Measurements from ENCODE around the gene MVB12B.

DNA sequence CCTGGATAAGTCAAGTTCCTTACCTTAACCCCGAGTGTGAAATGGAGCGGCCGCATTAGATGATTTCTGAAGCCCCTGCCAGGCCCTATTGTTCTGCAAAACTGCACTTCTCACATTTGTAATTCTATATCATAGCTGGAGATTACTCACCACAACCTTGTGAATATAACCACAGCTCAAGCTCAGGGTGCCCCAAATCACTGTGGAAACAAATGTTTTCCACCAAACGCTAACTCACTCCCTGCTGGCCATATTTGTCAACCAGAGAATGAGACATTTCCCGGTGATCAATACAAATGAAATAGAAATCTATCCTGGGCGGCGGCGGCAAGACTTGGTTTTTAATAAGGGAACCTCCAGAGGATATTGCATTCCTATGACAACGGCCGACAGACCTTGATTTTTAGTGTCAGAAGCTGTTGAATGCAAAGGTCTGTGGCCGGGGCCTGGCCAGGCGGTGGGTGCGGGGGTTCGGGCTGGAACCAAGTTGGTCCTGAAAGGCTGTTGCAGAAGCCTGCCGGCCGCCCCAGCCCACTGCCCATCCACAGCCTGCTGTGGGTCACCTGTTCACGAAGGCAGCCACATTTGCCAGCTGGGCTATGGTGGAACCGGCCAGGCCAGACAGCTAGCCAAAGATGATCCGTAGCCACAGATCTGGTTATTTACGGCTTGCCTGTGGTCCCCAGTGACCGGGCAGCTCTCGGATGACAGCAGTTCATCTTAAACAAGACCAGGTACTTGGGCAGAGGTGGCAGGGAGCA is 193.2 kb downstream of the MVB12B start:
- no peak for TF ChIP-seq CTCF (IDR thresholded peaks at IDR 0.05; ENCODE audit: control extremely low read depth in 1 of 3, insufficient read depth in 1 of 3, low read depth in 1 of 3, low read length in 3 of 3)
- TF ChIP-seq EP300 (IDR thresholded peaks at IDR 0.05; ENCODE audit: borderline replicate concordance in 1 of 2, low read depth in 2 of 2, low read length in 2 of 2): no peak
- TF ChIP-seq MAX (IDR thresholded peaks at IDR 0.05): no peak
- no peak for TF ChIP-seq POLR2A (IDR thresholded peaks at IDR 0.05; ENCODE audit: control extremely low read depth in 1 of 2, low read depth in 2 of 2, low read length in 2 of 2)
- no peak for TF ChIP-seq CBX5 (IDR thresholded peaks at IDR 0.05; ENCODE audit: low read depth, low read length)
- TF ChIP-seq TCF12 (IDR thresholded peaks at IDR 0.05; ENCODE audit: low read depth, low read length): no peak
- no peak for TF ChIP-seq ZNF274 (IDR thresholded peaks at IDR 0.05; ENCODE audit: borderline replicate concordance, extremely low read depth, low read length)
- TF ChIP-seq, protein P1, sequence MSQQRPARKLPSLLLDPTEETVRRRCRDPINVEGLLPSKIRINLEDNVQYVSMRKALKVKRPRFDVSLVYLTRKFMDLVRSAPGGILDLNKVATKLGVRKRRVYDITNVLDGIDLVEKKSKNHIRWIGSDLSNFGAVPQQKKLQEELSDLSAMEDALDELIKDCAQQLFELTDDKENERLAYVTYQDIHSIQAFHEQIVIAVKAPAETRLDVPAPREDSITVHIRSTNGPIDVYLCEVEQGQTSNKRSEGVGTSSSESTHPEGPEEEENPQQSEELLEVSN (IDR thresholded peaks at IDR 0.05): no peak
- no peak for TF ChIP-seq RFX5 (IDR thresholded peaks at IDR 0.05; ENCODE audit: borderline replicate concordance, low read depth, low read length)
- no peak for TF ChIP-seq GTF2F1 (IDR thresholded peaks at IDR 0.05; ENCODE audit: borderline replicate concordance, low read depth, low read length)
- TF ChIP-seq SRF (IDR thresholded peaks at IDR 0.05; ENCODE audit: low read depth, low read length): no peak
- no peak for TF ChIP-seq POLR2AphosphoS5 (IDR thresholded peaks at IDR 0.05; ENCODE audit: low read depth, low read length)
